GM23338 (cell line): ENCODE data around the gene TEX10. TPM values are rescaled to one million over a fixed set of nuclear protein-coding genes. Genes with fewer than 3 reads are reported as not detected.

Source experiments
- ATAC-seq: fragments of 200-7000 bp; cut with Tn5 transposase; 3 replicates; pipeline ENCODE4 v1.9.1; 2020
- DNase-seq: peaks from one replicate; pipeline ENCODE4 v3.0.0-alpha.2; 2015; ENCODE audit warnings: low spot score
- H2AFZ ChIP-seq: fragments of 200-600 bp; sonication (generic); 2 replicates; pipeline ENCODE4 v1.8.0; 2016; ENCODE audit warnings: antibody characterized with exemption, mild to moderate bottlenecking, moderate library complexity
- H3F3A ChIP-seq: fragments of 200-600 bp; sonication (generic); replicated peaks from 2 replicates; pipeline ENCODE4 v1.8.0; 2017; ENCODE audit warnings: antibody characterized with exemption, mixed run types, low read depth
- H3K27ac ChIP-seq: fragments of 200-600 bp; sonication (generic); 2 replicates; pipeline ENCODE4 v1.6.1; 2016; ENCODE audit warnings: low read depth
- H3K27me3 ChIP-seq: fragments of 200-600 bp; sonication (generic); 2 replicates; pipeline ENCODE4 v1.8.0; 2016; ENCODE audit warnings: mild to moderate bottlenecking, mixed run types, moderate library complexity; ENCODE audit not compliant: insufficient read depth
- H3K36me3 ChIP-seq: fragments of 200-600 bp; sonication (generic); 2 replicates; pipeline ENCODE4 v1.8.0; 2016; ENCODE audit warnings: mild to moderate bottlenecking; ENCODE audit not compliant: insufficient read depth
- H3K4me1 ChIP-seq: fragments of 200-600 bp; sonication (generic); 2 replicates; pipeline ENCODE4 v1.8.0; 2016; ENCODE audit warnings: mild to moderate bottlenecking, moderate library complexity; ENCODE audit not compliant: insufficient read depth
- H3K4me2 ChIP-seq: fragments of 200-600 bp; sonication (generic); 2 replicates; pipeline ENCODE4 v1.7.1; 2017; ENCODE audit warnings: mixed run types
- H3K4me3 ChIP-seq: fragments of 200-600 bp; sonication (generic); 2 replicates; pipeline ENCODE4 v1.6.1; 2016; ENCODE audit warnings: mixed run types
- H3K79me2 ChIP-seq: fragments of 200-600 bp; sonication (generic); replicated peaks from 2 replicates; pipeline ENCODE4 v1.8.0; 2017; ENCODE audit warnings: mild to moderate bottlenecking; ENCODE audit not compliant: insufficient read depth
- H3K9me2 ChIP-seq: fragments of 200-600 bp; sonication (generic); 2 replicates; pipeline ENCODE4 v1.8.0; 2017; ENCODE audit not compliant: insufficient read depth
- H4K20me1 ChIP-seq: fragments of 200-600 bp; sonication (generic); replicated peaks from 2 replicates; pipeline ENCODE4 v1.8.0; 2017; ENCODE audit warnings: mild to moderate bottlenecking; ENCODE audit not compliant: insufficient read depth
- H3K27ac Mint-ChIP-seq: 2 replicates; pipeline ENCODE4 v1.8.0; 2020; ENCODE audit warnings: inconsistent platforms, mild to moderate bottlenecking, moderate library complexity, mixed read lengths
- H3K27me3 Mint-ChIP-seq: 3 replicates; pipeline ENCODE4 v1.8.0; 2022; ENCODE audit warnings: low read depth, mild to moderate bottlenecking, moderate library complexity, mixed read lengths, inconsistent platforms; ENCODE audit not compliant: insufficient read depth, poor library complexity
- H3K36me3 Mint-ChIP-seq: 3 replicates; pipeline ENCODE4 v1.8.0; 2021; ENCODE audit warnings: low read depth, mild to moderate bottlenecking, inconsistent platforms, moderate library complexity, mixed read lengths
- H3K4me1 Mint-ChIP-seq: 3 replicates; pipeline ENCODE4 v1.8.0; 2020; ENCODE audit warnings: mild to moderate bottlenecking, inconsistent platforms, mixed read lengths
- H3K4me3 Mint-ChIP-seq: 3 replicates; pipeline ENCODE4 v1.8.0; 2021; ENCODE audit warnings: moderate library complexity, mild to moderate bottlenecking, inconsistent platforms, mixed read lengths
- H3K9me3 Mint-ChIP-seq: 3 replicates; pipeline ENCODE4 v1.8.0; 2020; ENCODE audit warnings: moderate library complexity, mild to moderate bottlenecking, inconsistent platforms, mixed read lengths
- CREB1 ChIP-seq: fragments of 250-450 bp; sonication (Bioruptor Pico); IDR thresholded peaks from 2 replicates; pipeline ENCODE4 v1.5.0; 2020; ENCODE audit warnings: low read depth, mild to moderate bottlenecking, moderate library complexity
- NANOG ChIP-seq: IDR thresholded peaks from 2 replicates; pipeline ENCODE4 v1.6.1; 2016; ENCODE audit warnings: antibody characterized with exemption, borderline replicate concordance
- POLR2AphosphoS5 ChIP-seq: IDR thresholded peaks from 2 replicates; pipeline ENCODE4 v1.6.1; 2016; ENCODE audit warnings: antibody characterized with exemption, low read depth
- ZNF331 ChIP-seq: fragments of 250-450 bp; sonication (Bioruptor Pico); IDR thresholded peaks from 2 replicates; pipeline ENCODE4 v1.5.0; 2020; ENCODE audit warnings: low read depth, mild to moderate bottlenecking, moderate library complexity
- ZNF462 ChIP-seq: fragments of 250-450 bp; sonication (Bioruptor Pico); IDR thresholded peaks from 2 replicates; pipeline ENCODE4 v1.5.0; 2020; ENCODE audit warnings: mild to moderate bottlenecking, moderate library complexity
- polyA plus RNA-seq: library from polyadenylated mRNA; unstranded; fragments of >200 nt; fragmentation: Nextera tagmentation; extraction: Ambion mirVana; gene quantifications from 2 replicates; pipeline ENCODE4 v1.2.1, GENCODE V29; 2016
- total RNA-seq: library from RNA; depleted of rRNA; stranded (reverse); fragments of >200 nt; shearing (Covaris generic); gene quantifications from 2 replicates; pipeline ENCODE4 v1.2.3, GENCODE V29; 2014
- TF ChIP-seq, protein P1 (sequence below): IDR thresholded peaks from 2 replicates; pipeline ENCODE4 v1.6.1; 2016; ENCODE audit warnings: antibody characterized with exemption
- TF ChIP-seq, protein P2 (sequence below), 2 experiments: fragments of 200-600 bp in 1 of 2; sonication (generic) in 1 of 2; conservative IDR thresholded peaks; 2 replicates each; pipeline versions ENCODE4 v1.5.1 to v1.6.1; 2016 to 2017; ENCODE audit warnings: antibody characterized with exemption in 2 of 2, low read depth in 2 of 2, mild to moderate bottlenecking in 2 of 2, moderate library complexity in 1 of 2

TEX10 gene
- total and polyA plus RNA-seq, 2 experiments from 2014 or later, result 35.0 to 102 TPM

GRCh38 chr9:100379862-100380261, 27.1 kb upstream of the TEX10 start (continued):
- TF ChIP-seq, protein P1, sequence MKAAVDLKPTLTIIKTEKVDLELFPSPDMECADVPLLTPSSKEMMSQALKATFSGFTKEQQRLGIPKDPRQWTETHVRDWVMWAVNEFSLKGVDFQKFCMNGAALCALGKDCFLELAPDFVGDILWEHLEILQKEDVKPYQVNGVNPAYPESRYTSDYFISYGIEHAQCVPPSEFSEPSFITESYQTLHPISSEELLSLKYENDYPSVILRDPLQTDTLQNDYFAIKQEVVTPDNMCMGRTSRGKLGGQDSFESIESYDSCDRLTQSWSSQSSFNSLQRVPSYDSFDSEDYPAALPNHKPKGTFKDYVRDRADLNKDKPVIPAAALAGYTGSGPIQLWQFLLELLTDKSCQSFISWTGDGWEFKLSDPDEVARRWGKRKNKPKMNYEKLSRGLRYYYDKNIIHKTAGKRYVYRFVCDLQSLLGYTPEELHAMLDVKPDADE, result no peak
- TF ChIP-seq CREB1 (no peak), ZNF331 (CRISPR knock-in tag) (no peak), POLR2AphosphoS5 (no peak), ZNF462 (no peak), NANOG (no peak)

DNA sequence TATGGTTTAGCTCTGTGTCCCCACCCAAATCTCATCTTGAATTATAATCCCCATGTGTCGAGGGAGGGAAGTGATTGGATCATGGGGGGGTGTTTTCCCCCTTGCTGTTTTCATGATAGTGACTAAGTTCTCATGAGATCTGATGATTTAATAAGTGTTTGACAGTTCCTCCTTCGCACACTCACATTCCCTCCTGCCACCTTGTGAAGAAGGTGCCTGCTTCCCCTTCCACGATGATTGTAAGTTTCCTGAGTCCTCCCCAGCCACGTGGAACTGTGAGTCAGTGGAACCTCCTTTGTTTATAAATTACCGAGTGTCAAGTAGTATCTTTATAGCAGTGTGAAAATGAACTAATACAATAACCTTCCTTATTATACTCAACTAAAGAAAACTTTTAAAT, 24.3 kb upstream of the TEX10 start:
- Histone ChIP-seq H3K27ac (no peak overlapping the region), H3F3A (no peaks in the 10 kb centered on the region), H2AFZ (no peak overlapping the region), H3K4me3 (no peak overlapping the region), H4K20me1 (no peaks in the 10 kb centered on the region), H3K4me1 (no peaks in the 10 kb centered on the region), H3K9me2 (no peaks in the 10 kb centered on the region), H3K36me3 (0 out of 2 replicates have a peak, but pooled peaks cover 7% of the 10 kb centered on the region), H3K79me2 (no peaks in the 10 kb centered on the region), H3K27me3 (no peaks in the 10 kb centered on the region), H3K4me2 (no peak overlapping the region)
- Mint-ChIP-seq H3K36me3 (peaks cover 38% of the 10 kb centered on the region), H3K4me3 (no peak overlapping the region), H3K4me1 (no peaks in the 10 kb centered on the region), H3K9me3 (peaks cover 29% of the 10 kb centered on the region), H3K27me3 (peaks cover 5% of the 10 kb centered on the region), H3K27ac (no peak overlapping the region)
- no peak for DNase-seq
- ATAC-seq, result no peak
- TF ChIP-seq ZNF462 (no peak), CREB1 (no peak)
- TF ChIP-seq, protein P2, sequence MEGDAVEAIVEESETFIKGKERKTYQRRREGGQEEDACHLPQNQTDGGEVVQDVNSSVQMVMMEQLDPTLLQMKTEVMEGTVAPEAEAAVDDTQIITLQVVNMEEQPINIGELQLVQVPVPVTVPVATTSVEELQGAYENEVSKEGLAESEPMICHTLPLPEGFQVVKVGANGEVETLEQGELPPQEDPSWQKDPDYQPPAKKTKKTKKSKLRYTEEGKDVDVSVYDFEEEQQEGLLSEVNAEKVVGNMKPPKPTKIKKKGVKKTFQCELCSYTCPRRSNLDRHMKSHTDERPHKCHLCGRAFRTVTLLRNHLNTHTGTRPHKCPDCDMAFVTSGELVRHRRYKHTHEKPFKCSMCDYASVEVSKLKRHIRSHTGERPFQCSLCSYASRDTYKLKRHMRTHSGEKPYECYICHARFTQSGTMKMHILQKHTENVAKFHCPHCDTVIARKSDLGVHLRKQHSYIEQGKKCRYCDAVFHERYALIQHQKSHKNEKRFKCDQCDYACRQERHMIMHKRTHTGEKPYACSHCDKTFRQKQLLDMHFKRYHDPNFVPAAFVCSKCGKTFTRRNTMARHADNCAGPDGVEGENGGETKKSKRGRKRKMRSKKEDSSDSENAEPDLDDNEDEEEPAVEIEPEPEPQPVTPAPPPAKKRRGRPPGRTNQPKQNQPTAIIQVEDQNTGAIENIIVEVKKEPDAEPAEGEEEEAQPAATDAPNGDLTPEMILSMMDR (conservative IDR thresholded peaks at IDR 0.05; ENCODE audit: low read depth in 2 of 2), result no peak
